Esophagus muscularis mucosa (tissue), 4 donors: Measurements from ENCODE around the gene GLB1L. TPM values are rescaled to one million over a fixed set of nuclear protein-coding genes. Genes with fewer than 3 reads are reported as not detected.
"Not testable (repeated sequence)": the region's sequence is repeated elsewhere in the genome, so short reads cannot be mapped to it uniquely, and the experiment has no call there.

Source experiments
- DNase-seq: peaks from one replicate; pipeline ENCODE4 v3.0.0-alpha.2; 2017; ENCODE audit errors: extremely low spot score
- H3K27ac ChIP-seq, 4 donors: fragments of 200-600 bp; sonication (generic); replicated peaks in 1 of 4; 1 replicate in 3 of 4; 2 replicates in 1 of 4; pipeline ENCODE4 v1.5.1; 2016 to 2019; ENCODE audit warnings: mild to moderate bottlenecking in 1 of 4
- H3K27me3 ChIP-seq, 4 donors: fragments of 200-600 bp; sonication (generic); one replicate each; pipeline versions ENCODE4 v1.5.1 to v1.6.0; 2016 to 2019
- H3K36me3 ChIP-seq, 4 donors: fragments of 200-600 bp; sonication (generic); one replicate each; pipeline ENCODE4 v1.5.1; 2016 to 2019
- H3K4me1 ChIP-seq, 4 donors: fragments of 200-600 bp; sonication (generic); one replicate each; pipeline ENCODE4 v1.5.1; 2016 to 2019
- H3K4me3 ChIP-seq, 4 donors: fragments of 200-600 bp; sonication (generic); 1 replicate in 2 of 4; 2 replicates in 2 of 4; pipeline ENCODE4 v1.5.1; 2016 to 2019; ENCODE audit warnings: mild to moderate bottlenecking in 4 of 4, moderate library complexity in 1 of 4
- H3K9me3 ChIP-seq, 4 donors: fragments of 200-600 bp; sonication (generic); 1 replicate in 3 of 4; 2 replicates in 1 of 4; pipeline ENCODE4 v1.5.1; 2016 to 2019
- EP300 ChIP-seq: sonication (generic); formaldehyde crosslinking; IDR thresholded peaks from one replicate; pipeline ENCODE4 v1.6.1; 2017; ENCODE audit warnings: antibody characterized with exemption
- POLR2A ChIP-seq: fragments of 450-650 bp; IDR thresholded peaks from one replicate; pipeline ENCODE4 v1.6.1; 2017; ENCODE audit warnings: antibody characterized with exemption, moderate library complexity, mild to moderate bottlenecking, low read depth
- POLR2AphosphoS5 ChIP-seq, 2 donors: sonication (generic); formaldehyde crosslinking; IDR thresholded peaks; one replicate each; pipeline ENCODE4 v1.6.1; 2017; ENCODE audit warnings: antibody characterized with exemption in 2 of 2
- WGBS: methylation state at CpG from one replicate; pipeline ENCODE4 v1.1.5; 2018; 5-methylcytosine and 5-hydroxymethylcytosine counted together
- intact Hi-C: fragments of 100-400 bp; cut with DNase I; formaldehyde crosslinking; loops from one replicate; pipeline ENCODE4 v1.15.1; 2023
- total RNA-seq, 4 donors: library from RNA; depleted of rRNA; stranded (reverse); fragments of >200 nt; gene quantifications; one replicate each; pipeline versions ENCODE4 v1.1.0 to v1.2.1, GENCODE V29; 2016
- TF ChIP-seq, protein P1 (sequence below), 3 experiments: fragments of 200-600 bp in 2 of 3; fragments of 450-650 bp in 1 of 3; sonication (generic) in 2 of 3; IDR thresholded peaks; one replicate each; pipeline ENCODE4 v1.5.1; 2017 to 2019; ENCODE audit warnings: antibody characterized with exemption in 3 of 3, mild to moderate bottlenecking in 2 of 3, moderate library complexity in 1 of 3

The GLB1L gene
- total RNA-seq, 4 donors from 2014 or later: 3.3 to 6.4 (median 5.6) TPM

DNA sequence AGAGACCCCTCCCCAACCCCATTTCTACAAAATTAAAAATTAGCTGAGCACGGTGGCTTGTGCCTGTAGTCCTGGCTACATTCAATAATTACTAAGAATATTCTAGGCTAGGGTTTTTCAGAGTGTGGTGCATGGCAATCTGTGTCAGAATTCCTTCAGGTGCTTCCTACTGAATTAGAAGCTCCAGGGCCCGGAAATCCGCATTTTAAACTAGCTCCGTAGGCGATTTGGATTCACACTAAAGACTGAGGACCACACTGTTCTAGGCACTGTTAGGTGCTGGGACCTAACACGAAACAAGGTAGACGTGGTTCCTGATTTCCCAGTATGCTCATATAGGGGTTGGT, 39.3 kb downstream of the GLB1L start:
- DNase-seq: no peak
- WGBS: 17% methylated on average over 7 of the region's 7 CpGs
- peak overlapping the region; percentile 90 to 99 (median 96) for H3K27ac ChIP-seq
- peaks cover 0 to 2% (median 0%) of the 10 kb centered on the region in 4 donors for H3K27me3 ChIP-seq
- peaks cover 0 to 30% (median 29%) of the 10 kb centered on the region in 4 donors for H3K36me3 ChIP-seq
- TF ChIP-seq POLR2A: no peak
- no peak for TF ChIP-seq EP300
- no peak for TF ChIP-seq POLR2AphosphoS5 (IDR thresholded peaks at IDR 0.05)
- H3K4me1 ChIP-seq: peaks cover 17 to 24% (median 23%) of the 10 kb centered on the region in 4 donors
- intact Hi-C loops: loop anchor here (2.0 to 5.0 kb wide), 2 partner anchors 27 to 44 kb away; partner anchors contain the start of genes NHEJ1 and RETREG2
- no peaks in the 10 kb centered on the region for H3K9me3 ChIP-seq
- H3K4me3 ChIP-seq: peak overlapping the region; percentile 71 to 97 (median 78)

DNA sequence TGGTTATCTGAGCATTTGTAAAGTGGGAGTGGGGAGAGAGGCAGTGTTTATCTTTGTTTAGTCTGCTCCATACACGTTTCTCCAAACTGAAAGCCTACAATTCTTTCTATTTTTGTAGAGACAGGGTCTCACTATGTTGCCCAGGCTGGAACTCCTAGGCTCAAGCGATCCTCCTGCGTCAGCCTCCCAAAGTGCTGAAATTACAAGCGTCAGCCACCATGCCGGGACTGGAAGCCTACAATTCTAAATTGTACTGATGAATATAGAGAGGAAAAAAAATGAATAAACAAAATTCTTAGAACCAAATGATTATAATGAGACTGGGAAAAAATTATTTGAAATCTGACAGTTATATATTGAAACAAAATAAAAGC, 40.1 kb downstream of the GLB1L start:
- no peaks in the 10 kb centered on the region for H3K9me3 ChIP-seq
- H3K27ac ChIP-seq: no peak overlapping the region
- peaks cover 17 to 24% (median 23%) of the 10 kb centered on the region in 4 donors for H3K4me1 ChIP-seq
- intact Hi-C loops: loop anchor here (5.0 kb wide), 1 partner anchor 43 kb away; the partner anchor contains the start of gene NHEJ1
- peaks cover 0 to 5% (median 1%) of the 10 kb centered on the region in 4 donors for H3K27me3 ChIP-seq
- WGBS: 83% methylated on average over 5 of the region's 5 CpGs
- peaks cover 0 to 22% (median 21%) of the 10 kb centered on the region in 4 donors for H3K36me3 ChIP-seq
- TF ChIP-seq EP300 (no peak), POLR2AphosphoS5 (IDR thresholded peaks at IDR 0.05) (no peak), POLR2A (no peak)
- TF ChIP-seq, protein P1, sequence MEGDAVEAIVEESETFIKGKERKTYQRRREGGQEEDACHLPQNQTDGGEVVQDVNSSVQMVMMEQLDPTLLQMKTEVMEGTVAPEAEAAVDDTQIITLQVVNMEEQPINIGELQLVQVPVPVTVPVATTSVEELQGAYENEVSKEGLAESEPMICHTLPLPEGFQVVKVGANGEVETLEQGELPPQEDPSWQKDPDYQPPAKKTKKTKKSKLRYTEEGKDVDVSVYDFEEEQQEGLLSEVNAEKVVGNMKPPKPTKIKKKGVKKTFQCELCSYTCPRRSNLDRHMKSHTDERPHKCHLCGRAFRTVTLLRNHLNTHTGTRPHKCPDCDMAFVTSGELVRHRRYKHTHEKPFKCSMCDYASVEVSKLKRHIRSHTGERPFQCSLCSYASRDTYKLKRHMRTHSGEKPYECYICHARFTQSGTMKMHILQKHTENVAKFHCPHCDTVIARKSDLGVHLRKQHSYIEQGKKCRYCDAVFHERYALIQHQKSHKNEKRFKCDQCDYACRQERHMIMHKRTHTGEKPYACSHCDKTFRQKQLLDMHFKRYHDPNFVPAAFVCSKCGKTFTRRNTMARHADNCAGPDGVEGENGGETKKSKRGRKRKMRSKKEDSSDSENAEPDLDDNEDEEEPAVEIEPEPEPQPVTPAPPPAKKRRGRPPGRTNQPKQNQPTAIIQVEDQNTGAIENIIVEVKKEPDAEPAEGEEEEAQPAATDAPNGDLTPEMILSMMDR (IDR thresholded peaks at IDR 0.05): no peak
- H3K4me3 ChIP-seq: no peak overlapping the region
- DNase-seq: no peak

DNA sequence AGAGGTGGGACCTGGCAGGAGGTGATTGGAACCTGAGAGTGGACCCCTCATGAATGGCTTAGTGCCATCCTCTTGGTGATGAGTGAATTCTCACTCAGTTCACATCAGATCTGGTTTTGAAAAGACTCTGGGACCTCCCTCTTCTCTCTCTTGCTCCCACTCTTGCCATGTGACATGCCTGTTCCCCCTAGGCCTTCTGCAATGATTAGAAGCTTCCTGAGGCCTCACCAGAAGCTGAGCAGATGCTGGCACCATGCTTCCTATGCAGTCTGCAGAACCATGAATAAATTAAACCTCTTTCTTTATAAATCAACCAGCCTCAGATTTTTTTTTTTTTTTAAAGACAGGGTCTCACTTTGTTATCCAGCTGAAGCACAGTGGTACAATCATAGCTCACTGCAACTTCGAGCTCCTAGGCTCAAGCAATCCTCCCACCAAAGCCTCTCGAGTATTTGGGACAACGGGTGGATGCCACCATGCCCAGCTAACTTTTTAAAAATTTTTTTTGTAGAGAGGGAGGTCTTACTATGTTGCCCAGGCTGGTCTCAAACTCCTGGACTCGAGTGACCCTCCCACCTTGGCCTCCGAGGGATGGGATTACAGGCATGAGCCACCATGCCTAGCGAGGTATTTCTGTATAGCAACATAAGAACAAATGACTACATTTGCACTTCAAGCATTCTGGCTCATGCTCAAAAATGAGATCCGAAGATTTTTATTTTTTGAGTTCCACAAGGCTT, 40.6 kb downstream of the GLB1L start:
- H3K4me1 ChIP-seq: peaks cover 17 to 24% (median 23%) of the 10 kb centered on the region in 4 donors
- no peak overlapping the region for H3K27ac ChIP-seq
- TF ChIP-seq POLR2AphosphoS5 (IDR thresholded peaks at IDR 0.05) (no peak), POLR2A (no peak), EP300 (no peak)
- TF ChIP-seq, protein P1 (IDR thresholded peaks at IDR 0.05): no peak
- 94% methylated on average over 7 of the region's 7 CpGs for WGBS
- no peak overlapping the region for H3K4me3 ChIP-seq
- H3K9me3 ChIP-seq: no peaks in the 10 kb centered on the region
- H3K27me3 ChIP-seq: peaks cover 0 to 10% (median 1%) of the 10 kb centered on the region in 4 donors
- DNase-seq: no peak
- intact Hi-C loops: loop anchor here (5.0 kb wide), 1 partner anchor 42 kb away; the partner anchor contains the start of gene NHEJ1
- peaks cover 0 to 16% (median 16%) of the 10 kb centered on the region in 4 donors for H3K36me3 ChIP-seq

DNA sequence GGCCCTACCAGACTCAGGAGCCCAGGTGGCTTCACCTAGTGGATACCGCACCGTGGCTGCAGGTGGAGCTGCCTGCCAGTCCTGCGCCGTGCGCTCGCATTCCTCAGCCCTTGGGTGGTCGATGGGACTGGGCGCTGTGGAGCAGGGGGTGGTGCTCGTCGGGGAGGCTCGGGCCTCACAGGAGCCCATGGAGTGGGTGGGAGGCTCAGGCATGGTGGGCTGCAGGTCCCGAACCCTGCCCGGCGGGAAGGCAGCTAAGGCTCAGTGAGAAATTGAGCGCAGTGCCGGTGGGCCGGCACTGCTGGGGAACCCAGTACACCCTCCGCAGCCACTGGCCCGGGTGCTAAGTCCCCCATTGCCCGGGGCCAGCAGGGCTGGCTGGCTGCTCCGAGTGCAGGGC, 43.9 kb downstream of the GLB1L start:
- intact Hi-C loops, H3K9me3 ChIP-seq, DNase-seq, H3K27ac ChIP-seq, H3K4me1 ChIP-seq, H3K36me3 ChIP-seq, H3K4me3 ChIP-seq: not testable (repeated sequence)
- peaks cover 0 to 28% (median under 1%) of the 10 kb centered on the region in 4 donors for H3K27me3 ChIP-seq
- 80% methylated on average over 2 of the region's 21 CpGs for WGBS

DNA sequence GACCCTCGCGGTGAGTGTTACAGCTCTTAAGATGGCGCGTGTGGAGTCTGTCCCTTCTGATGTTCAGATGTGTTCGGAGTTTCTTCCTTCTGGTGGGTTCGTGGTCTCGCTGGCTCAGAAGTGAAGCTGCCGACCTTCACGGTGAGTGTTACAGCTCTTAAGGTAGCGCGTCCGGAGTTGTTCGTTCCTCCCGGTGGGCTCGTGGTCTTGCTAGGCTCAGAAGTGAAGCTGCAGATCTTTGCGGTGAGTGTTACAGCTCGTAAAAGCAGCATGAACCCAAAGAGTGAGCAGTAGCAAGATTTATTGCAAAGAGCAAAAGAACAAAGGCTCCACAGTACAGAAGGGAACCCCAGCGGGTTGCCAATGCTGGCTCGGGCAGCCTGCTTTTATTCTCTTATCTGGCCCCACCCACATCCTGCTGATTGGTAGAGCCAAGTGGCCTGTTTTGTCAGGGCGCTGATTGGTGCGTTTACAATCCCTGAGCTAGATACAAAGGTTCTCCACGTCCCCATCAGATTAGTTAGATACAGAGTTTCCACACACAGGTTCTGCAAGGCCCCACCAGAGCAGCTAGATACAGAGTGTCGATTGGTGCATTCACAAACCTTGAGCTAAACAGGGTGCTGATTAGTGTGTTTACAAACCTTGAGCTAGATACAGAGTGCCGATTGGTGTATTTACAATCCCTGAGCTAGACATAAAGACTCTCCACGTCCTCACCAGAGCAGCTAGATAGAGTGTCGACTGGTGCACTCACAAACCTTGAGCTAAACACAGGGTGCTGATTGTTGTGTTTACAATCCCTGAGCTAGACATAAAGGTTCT, 44.5 kb downstream of the GLB1L start:
- H3K4me1 ChIP-seq, H3K36me3 ChIP-seq, H3K4me3 ChIP-seq, H3K27ac ChIP-seq, intact Hi-C loops, H3K9me3 ChIP-seq: not testable (repeated sequence)
- WGBS: 90% methylated on average over 26 of the region's 26 CpGs
- peak; percentile 50 for DNase-seq
- H3K27me3 ChIP-seq: peaks cover 0 to 28% (median 0%) of the 10 kb centered on the region in 4 donors
